Peyer's patch (tissue), 4 donors: ENCODE results near the gene CFAP61.

Source experiments
- POLR2A ChIP-seq, 2 donors: fragments of 450-650 bp; IDR thresholded peaks; one replicate each; pipeline ENCODE4 v1.5.1; 2017; ENCODE audit warnings: antibody characterized with exemption in 2 of 2, mild to moderate bottlenecking in 2 of 2, moderate library complexity in 2 of 2
- TF ChIP-seq, protein P1 (sequence below), 6 experiments: fragments of 450-650 bp in 4 of 6; fragments of 200-600 bp in 2 of 6; sonication (generic) in 1 of 6; IDR thresholded peaks; one replicate each; pipeline ENCODE4 v1.5.1; 2017 to 2019; ENCODE audit warnings: antibody characterized with exemption in 6 of 6, mild to moderate bottlenecking in 3 of 6, moderate library complexity in 1 of 6

DNA sequence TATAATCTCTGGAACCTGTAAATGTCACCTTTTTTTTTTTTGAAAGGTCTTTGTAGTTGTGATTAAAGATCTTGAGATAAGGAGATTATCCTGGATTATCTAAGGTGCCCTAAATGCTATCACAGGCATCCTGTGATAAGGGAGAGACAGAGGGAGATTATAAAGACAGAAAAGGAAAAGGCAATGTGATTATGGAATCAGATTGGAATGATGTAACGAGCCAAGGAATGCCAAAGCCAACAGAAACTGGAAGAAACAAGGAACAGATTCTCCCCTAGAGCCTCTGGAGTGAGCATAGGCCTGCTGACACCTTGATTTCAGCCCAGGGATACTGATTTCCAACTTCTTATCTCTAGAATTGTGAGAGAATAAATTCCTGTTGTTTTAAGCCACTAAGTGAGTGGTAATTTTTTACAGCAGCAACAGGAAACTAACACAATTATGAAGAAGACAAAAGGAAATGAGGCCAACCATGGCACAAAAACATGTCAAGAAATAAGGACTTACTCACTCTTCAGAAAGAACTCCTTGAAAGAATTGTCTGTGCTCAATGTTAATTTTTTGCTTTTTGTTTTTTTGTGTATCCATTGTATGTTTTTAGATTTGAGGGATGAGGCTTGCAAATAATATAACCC lies 82.7 kb downstream of the CFAP61 start:
- TF ChIP-seq, protein P1, sequence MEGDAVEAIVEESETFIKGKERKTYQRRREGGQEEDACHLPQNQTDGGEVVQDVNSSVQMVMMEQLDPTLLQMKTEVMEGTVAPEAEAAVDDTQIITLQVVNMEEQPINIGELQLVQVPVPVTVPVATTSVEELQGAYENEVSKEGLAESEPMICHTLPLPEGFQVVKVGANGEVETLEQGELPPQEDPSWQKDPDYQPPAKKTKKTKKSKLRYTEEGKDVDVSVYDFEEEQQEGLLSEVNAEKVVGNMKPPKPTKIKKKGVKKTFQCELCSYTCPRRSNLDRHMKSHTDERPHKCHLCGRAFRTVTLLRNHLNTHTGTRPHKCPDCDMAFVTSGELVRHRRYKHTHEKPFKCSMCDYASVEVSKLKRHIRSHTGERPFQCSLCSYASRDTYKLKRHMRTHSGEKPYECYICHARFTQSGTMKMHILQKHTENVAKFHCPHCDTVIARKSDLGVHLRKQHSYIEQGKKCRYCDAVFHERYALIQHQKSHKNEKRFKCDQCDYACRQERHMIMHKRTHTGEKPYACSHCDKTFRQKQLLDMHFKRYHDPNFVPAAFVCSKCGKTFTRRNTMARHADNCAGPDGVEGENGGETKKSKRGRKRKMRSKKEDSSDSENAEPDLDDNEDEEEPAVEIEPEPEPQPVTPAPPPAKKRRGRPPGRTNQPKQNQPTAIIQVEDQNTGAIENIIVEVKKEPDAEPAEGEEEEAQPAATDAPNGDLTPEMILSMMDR (IDR thresholded peaks at IDR 0.05) = no peak
- no peak for TF ChIP-seq POLR2A (IDR thresholded peaks at IDR 0.05)
